T-cell (primary cell): ENCODE measurements around the gene SKI. TPM values are rescaled to one million over a fixed set of nuclear protein-coding genes. Genes with fewer than 3 reads are reported as not detected.

Source experiments
- ATAC-seq, 4 experiments: fragments of 200-7000 bp in 3 of 4; fragments of 150-1000 bp in 1 of 4; cut with Tn5 transposase; replicated peaks in 1 of 4; 1 replicate in 3 of 4; 2 replicates in 1 of 4; pipeline ENCODE4 v1.10.0; 2021; ENCODE audit warnings: moderate library complexity in 3 of 4, mild to moderate bottlenecking in 2 of 4, moderate number of reproducible peaks in 1 of 4
- CTCF ChIA-PET, 2 donors: fragments of 300-600 bp; sonication (Branson Sonifier 250); formaldehyde crosslinking; loops; one replicate each; lab custom pipeline; 2022; ENCODE audit warnings: antibody characterized with exemption in 2 of 2; lab: Charles Lee
- POLR2A ChIA-PET, 2 donors: fragments of 300-600 bp; sonication (Branson Sonifier 250); formaldehyde crosslinking; loops; one replicate each; lab custom pipeline; 2022; ENCODE audit warnings: antibody characterized with exemption in 2 of 2; lab: Charles Lee
- DNase-seq, 35 experiments: peaks; one replicate each; pipeline versions ENCODE4 v3.0.0 to v3.0.0-alpha.2; 2013 to 2023
- H3K27ac ChIP-seq: one replicate; pipeline ENCODE4 v1.5.1; 2013; ENCODE audit warnings: low read length
- H3K27me3 ChIP-seq, 2 experiments: replicated peaks in 1 of 2; 1 replicate in 1 of 2; 2 replicates in 1 of 2; pipeline versions ENCODE4 v1.6.1 to v1.7.0; 2013; ENCODE audit warnings: low read length in 1 of 2, mixed read lengths in 1 of 2; ENCODE audit not compliant: control insufficient read depth in 2 of 2, insufficient read depth in 2 of 2; ENCODE audit errors: extremely low read depth in 1 of 2
- H3K36me3 ChIP-seq, 2 donors: 1 replicate in 1 of 2; 2 replicates in 1 of 2; pipeline versions ENCODE4 v1.6.1 to v1.7.0; 2013; ENCODE audit warnings: low read length in 1 of 2; ENCODE audit not compliant: control insufficient read depth in 2 of 2, insufficient read depth in 1 of 2; ENCODE audit errors: extremely low read depth in 1 of 2
- H3K4me1 ChIP-seq, 2 experiments: 1 replicate in 1 of 2; 2 replicates in 1 of 2; pipeline versions ENCODE4 v1.6.1 to v1.7.0; 2013; ENCODE audit warnings: low read length in 2 of 2, mixed read lengths in 1 of 2; ENCODE audit not compliant: insufficient read depth in 2 of 2, control insufficient read depth in 1 of 2; ENCODE audit errors: extremely low read depth in 1 of 2
- H3K4me3 ChIP-seq, 2 donors: 1 replicate in 1 of 2; 2 replicates in 1 of 2; pipeline versions ENCODE4 v1.5.1 to v1.7.0; 2013; ENCODE audit warnings: mild to moderate bottlenecking in 2 of 2, low read length in 1 of 2, moderate library complexity in 1 of 2; ENCODE audit not compliant: control insufficient read depth in 1 of 2; ENCODE audit errors: extremely low read depth in 1 of 2
- H3K9me3 ChIP-seq: 2 replicates; pipeline ENCODE4 v1.7.0; 2013
- H3K27ac Mint-ChIP-seq, 2 donors: one replicate each; pipeline ENCODE4 v1.8.0; 2020 to 2021; ENCODE audit warnings: mild to moderate bottlenecking in 2 of 2, mixed read lengths in 2 of 2
- H3K27me3 Mint-ChIP-seq, 2 donors: one replicate each; pipeline ENCODE4 v1.8.0; 2021 to 2022; ENCODE audit warnings: mixed read lengths in 2 of 2
- H3K36me3 Mint-ChIP-seq: one replicate; pipeline ENCODE4 v1.8.0; 2021; ENCODE audit warnings: mixed read lengths
- H3K4me1 Mint-ChIP-seq, 3 donors: one replicate each; pipeline ENCODE4 v1.8.0; 2020 to 2022; ENCODE audit warnings: mixed read lengths in 3 of 3, mild to moderate bottlenecking in 1 of 3
- H3K4me3 Mint-ChIP-seq, 3 donors: one replicate each; pipeline ENCODE4 v1.8.0; 2020 to 2022; ENCODE audit warnings: mild to moderate bottlenecking in 3 of 3, mixed read lengths in 3 of 3, moderate library complexity in 3 of 3
- H3K9me3 Mint-ChIP-seq, 3 donors: one replicate each; pipeline ENCODE4 v1.8.0; 2020 to 2022; ENCODE audit warnings: mixed read lengths in 3 of 3
- WGBS: methylation state at CpG from one replicate; pipeline ENCODE4 v1.1.5; 2013; ENCODE audit warnings: missing lambda C conversion rate; ENCODE audit not compliant: insufficient coverage; 5-methylcytosine and 5-hydroxymethylcytosine counted together
- total RNA-seq, 35 experiments: library from RNA in 6 of 35; stranded (reverse) in 6 of 35; fragments of 120-200 nt in 1 of 35; gene quantifications; one replicate each; pipeline versions ENCODE4 v1.2.1 to v1.2.4 and lab custom pipeline; 2013 to 2026

Gene SKI
- total RNA-seq, 5 donors from 2014 or later (not counting 1 experiment from before 2014, with no cell fraction given), result 137 to 299 (median 157) TPM

GRCh38 chr1:2298685-2299084, 70.6 kb downstream of the SKI start:
- ChIA-PET POLR2A (interaction anchor here in 1 of 2 donors (0.5 kb wide), 1 partner anchor 109 kb away, joined by 5 read pairs; no protein-coding TSS in a partner anchor), CTCF (no interaction called here)
- H3K4me3 Mint-ChIP-seq, result peak overlapping the region in 1 of 3 donors; percentile 80
- Histone ChIP-seq H3K4me3 (no peak overlapping the region), H3K9me3 (no peaks in the 10 kb centered on the region), H3K27ac (peak overlapping the region; percentile 100), H3K4me1 (peaks cover 49 to 99% of the 10 kb centered on the region in 2 experiments), H3K27me3 (peaks cover 0 to 2% of the 10 kb centered on the region in 2 experiments), H3K36me3 (peaks cover 0 to 9% of the 10 kb centered on the region in 2 donors)
- H3K4me1 Mint-ChIP-seq, result peaks cover 68 to 92% (median 84%) of the 10 kb centered on the region in 3 donors
- WGBS, result 69% methylated on average over 10 of the region's 12 CpGs
- peak overlapping the region; percentile 79 to 85 for H3K27ac Mint-ChIP-seq
- DNase-seq (no peak), ATAC-seq (no peak)
- peaks cover 13% of the 10 kb centered on the region for H3K36me3 Mint-ChIP-seq
- no peaks in the 10 kb centered on the region for H3K9me3 Mint-ChIP-seq
- no peaks in the 10 kb centered on the region for H3K27me3 Mint-ChIP-seq

- Mint-ChIP-seq H3K4me1 (peaks cover 63 to 87% (median 79%) of the 10 kb centered on the region in 3 donors), H3K27me3 (no peaks in the 10 kb centered on the region), H3K4me3 (peak overlapping the region in 2 of 3 donors; percentile 6 to 80), H3K36me3 (peaks cover 14% of the 10 kb centered on the region), H3K9me3 (no peaks in the 10 kb centered on the region), H3K27ac (peak overlapping the region; percentile 79 to 85)
- H3K4me3 ChIP-seq, result no peak overlapping the region
- H3K36me3 ChIP-seq, result peaks cover 0 to 14% of the 10 kb centered on the region in 2 donors
- no peaks in the 10 kb centered on the region for H3K9me3 ChIP-seq
- ChIA-PET POLR2A (interaction anchor here in 1 of 2 donors (0.5 to 2.7 kb wide), 2 partner anchors 43 to 110 kb away, joined by 5 to 25 read pairs; no protein-coding TSS in a partner anchor), CTCF (no interaction called here)
- no peak for ATAC-seq
- 77% methylated on average over 19 of the region's 24 CpGs for WGBS
- no peak for DNase-seq
- peaks cover 48 to 98% of the 10 kb centered on the region in 2 experiments for H3K4me1 ChIP-seq
- peaks cover 0 to 2% of the 10 kb centered on the region in 2 experiments for H3K27me3 ChIP-seq
- peak overlapping the region; percentile 100 for H3K27ac ChIP-seq
Measured at GRCh38 chr1:2299131-2299627, 71.1 kb downstream of the SKI start.

DNA sequence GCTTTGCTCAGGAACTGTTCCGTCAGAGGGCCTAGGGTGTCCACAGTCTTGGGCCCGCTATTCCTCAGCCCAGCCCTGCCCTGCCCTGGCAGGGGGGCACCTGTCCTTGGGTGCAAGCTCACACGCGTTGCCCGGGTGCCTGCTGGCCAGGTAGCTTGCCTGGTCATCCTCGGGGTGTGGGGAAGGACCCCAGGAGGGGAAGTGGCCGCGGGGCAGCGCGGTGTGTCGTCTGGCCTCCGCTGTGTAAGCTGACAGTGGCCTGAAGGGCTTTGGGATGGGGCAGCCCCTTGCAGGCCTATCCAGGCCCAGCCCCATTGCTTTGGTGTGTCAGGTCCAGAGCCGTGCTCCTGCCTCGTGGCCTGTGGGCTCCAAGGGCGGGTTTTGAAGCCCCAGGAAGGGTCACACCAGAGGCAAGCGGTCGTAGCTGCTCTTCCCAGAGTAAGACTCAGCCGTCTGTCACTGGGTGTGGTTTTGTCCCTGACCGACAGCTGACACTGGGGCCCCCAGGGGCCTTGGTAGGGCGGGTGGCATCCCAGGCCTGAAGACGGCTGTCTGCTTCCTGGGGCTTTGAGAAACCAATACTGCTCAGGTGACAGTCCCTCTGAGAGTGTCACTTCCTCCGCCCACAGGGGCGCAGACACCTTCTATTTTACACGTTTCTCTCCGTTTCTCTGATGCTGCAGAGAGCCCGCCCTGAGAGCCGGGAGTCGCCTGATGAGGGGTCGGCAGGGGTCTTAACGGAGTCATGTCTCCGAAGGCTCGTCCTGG, 72.1 kb downstream of the SKI start:
- CTCF ChIA-PET, result interaction anchor here in 1 of 2 donors (1.2 to 2.6 kb wide), 3 partner anchors 15 to 66 kb away, joined by 5 to 9 read pairs (median 6); no protein-coding TSS in a partner anchor
- peaks cover 21% of the 10 kb centered on the region for H3K36me3 Mint-ChIP-seq
- Histone ChIP-seq H3K36me3 (peaks cover 5 to 24% of the 10 kb centered on the region in 2 donors), H3K9me3 (no peaks in the 10 kb centered on the region), H3K27me3 (no peaks in the 10 kb centered on the region), H3K27ac (peak overlapping the region; percentile 100), H3K4me3 (peak overlapping the region; percentile 35 to 66), H3K4me1 (peaks cover 40 to 95% of the 10 kb centered on the region in 2 experiments)
- peak overlapping the region; percentile 73 to 81 (median 80) for H3K4me3 Mint-ChIP-seq
- H3K9me3 Mint-ChIP-seq, result no peaks in the 10 kb centered on the region
- no peaks in the 10 kb centered on the region for H3K27me3 Mint-ChIP-seq
- POLR2A ChIA-PET, result interaction anchor here (0.7 to 2.7 kb wide), 5 partner anchors 44 to 73 kb away, joined by 3 to 25 read pairs (median 7); no protein-coding TSS in a partner anchor
- ATAC-seq (peak; percentile 62 to 77 (median 76)), DNase-seq (peak; percentile 41 to 89 (median 81))
- 33% methylated on average over 32 of the region's 32 CpGs for WGBS
- peaks cover 57 to 77% (median 69%) of the 10 kb centered on the region in 3 donors for H3K4me1 Mint-ChIP-seq
- peak overlapping the region; percentile 90 to 95 for H3K27ac Mint-ChIP-seq

DNA sequence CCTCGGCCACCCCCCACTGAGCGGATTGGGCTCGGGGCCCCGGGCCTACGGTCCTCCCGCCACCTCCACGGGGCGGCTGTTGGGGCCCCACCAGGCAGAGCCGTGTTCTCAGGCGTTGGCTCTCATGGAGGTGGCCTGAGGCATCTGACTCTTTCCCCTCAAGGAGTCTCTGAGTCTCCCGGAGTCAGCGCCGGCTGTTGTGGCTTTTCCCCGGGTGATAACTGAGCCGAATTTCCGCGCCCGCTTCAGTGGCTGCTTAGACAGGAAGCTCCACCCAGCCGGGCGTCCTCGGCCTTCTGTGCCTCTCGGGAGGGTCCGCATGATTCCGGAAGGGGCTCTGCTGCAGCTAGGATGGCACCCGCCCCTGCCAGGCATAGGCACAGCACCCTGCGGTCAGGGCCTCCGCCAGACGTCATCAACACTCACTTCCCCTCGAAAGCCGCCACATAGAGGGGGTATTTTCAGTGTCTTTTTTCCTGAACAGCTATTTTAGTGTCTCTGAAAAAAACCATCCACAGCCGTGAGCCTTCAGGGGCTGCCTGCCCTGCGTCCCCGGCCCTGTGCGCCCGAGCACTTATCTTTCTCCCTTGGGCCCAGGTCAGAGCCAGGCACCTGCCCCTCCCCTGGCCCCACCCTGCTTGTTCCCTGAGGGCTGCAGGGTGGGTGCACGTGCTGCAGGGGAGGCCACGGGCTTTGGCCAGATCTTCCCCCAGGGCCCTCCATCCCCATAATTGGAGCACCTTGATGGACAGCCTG, 72.9 kb downstream of the SKI start:
- Mint-ChIP-seq H3K9me3 (no peaks in the 10 kb centered on the region), H3K4me1 (peaks cover 49 to 68% (median 60%) of the 10 kb centered on the region in 3 donors), H3K36me3 (peaks cover 27% of the 10 kb centered on the region), H3K27me3 (no peaks in the 10 kb centered on the region), H3K4me3 (peak overlapping the region; percentile 73 to 81 (median 80)), H3K27ac (peak overlapping the region; percentile 90 to 95)
- Histone ChIP-seq H3K4me1 (peaks cover 34 to 92% of the 10 kb centered on the region in 2 experiments), H3K36me3 (peaks cover 5 to 32% of the 10 kb centered on the region in 2 donors), H3K9me3 (no peaks in the 10 kb centered on the region), H3K27me3 (no peaks in the 10 kb centered on the region), H3K27ac (peak overlapping the region; percentile 100), H3K4me3 (peak overlapping the region; percentile 35 to 66)
- DNase-seq (peak; percentile 80 to 99 (median 97)), ATAC-seq (peak; percentile 84 to 88 (median 86))
- POLR2A ChIA-PET, result interaction anchor here (0.6 to 2.7 kb wide), 11 partner anchors 10 to 91 kb away, joined by 3 to 25 read pairs (median 6); partner anchors contain the start of gene RER1 (in 1 of the 2)
- WGBS, result 0% methylated on average over 20 of the region's 37 CpGs
- CTCF ChIA-PET, result interaction anchor here in 1 of 2 donors (0.6 to 2.6 kb wide), 6 partner anchors 10 to 67 kb away, joined by 3 to 9 read pairs (median 4); no protein-coding TSS in a partner anchor

DNA sequence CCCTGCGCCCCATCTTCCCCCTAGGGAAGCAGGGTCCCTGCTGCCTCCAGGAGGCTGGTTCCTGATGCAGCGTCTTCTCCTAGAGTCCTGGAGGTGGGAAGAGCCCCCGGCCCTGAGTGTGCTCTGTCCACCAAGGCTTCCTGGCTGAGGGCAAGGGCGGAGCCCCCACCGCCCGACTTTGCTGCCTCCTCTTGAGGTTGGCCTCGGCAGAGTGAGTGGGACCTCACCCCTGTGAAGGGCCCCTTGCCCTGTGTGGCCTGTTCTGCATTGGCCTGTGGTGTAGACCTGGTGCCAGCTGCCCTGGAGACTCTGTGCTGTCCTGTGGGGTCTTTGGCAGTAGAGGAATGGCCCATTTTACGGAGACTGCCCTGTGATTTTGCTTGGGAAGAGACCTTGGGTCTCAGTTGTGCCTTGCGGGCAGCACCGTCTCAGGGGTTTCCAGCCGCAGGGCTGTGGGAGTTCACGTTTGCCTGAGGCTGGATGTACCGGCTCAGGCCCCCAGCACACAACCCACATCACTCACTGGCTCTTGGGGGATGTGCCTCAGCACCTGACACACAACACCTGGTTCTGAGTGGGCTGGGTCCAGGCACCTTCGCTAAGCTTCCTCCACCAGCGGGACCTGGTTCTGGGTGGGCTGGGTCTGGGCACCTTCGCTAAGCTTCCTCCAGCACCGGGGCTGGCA, 73.6 kb downstream of the SKI start:
- DNase-seq (peak in 4 of 35 experiments; percentile 15 to 44 (median 30)), ATAC-seq (no peak)
- H3K9me3 Mint-ChIP-seq, result no peaks in the 10 kb centered on the region
- H3K4me1 Mint-ChIP-seq, result peaks cover 42 to 61% (median 53%) of the 10 kb centered on the region in 3 donors
- H3K36me3 Mint-ChIP-seq, result peaks cover 24% of the 10 kb centered on the region
- peak overlapping the region; percentile 73 to 81 (median 80) for H3K4me3 Mint-ChIP-seq
- peaks cover 5 to 37% of the 10 kb centered on the region in 2 donors for H3K36me3 ChIP-seq
- peaks cover 29 to 85% of the 10 kb centered on the region in 2 experiments for H3K4me1 ChIP-seq
- no peaks in the 10 kb centered on the region for H3K27me3 Mint-ChIP-seq
- H3K9me3 ChIP-seq, result no peaks in the 10 kb centered on the region
- H3K4me3 ChIP-seq, result peak overlapping the region; percentile 35 to 66
- CTCF ChIA-PET, result interaction anchor here in 1 of 2 donors (0.6 to 2.6 kb wide), 7 partner anchors 10 to 68 kb away, joined by 3 to 9 read pairs (median 4); no protein-coding TSS in a partner anchor
- H3K27me3 ChIP-seq, result no peaks in the 10 kb centered on the region
- peak overlapping the region; percentile 90 to 95 for H3K27ac Mint-ChIP-seq
- H3K27ac ChIP-seq, result peak overlapping the region; percentile 100
- WGBS, result 42% methylated on average over 11 of the region's 17 CpGs
- POLR2A ChIA-PET, result interaction anchor here (0.6 to 2.7 kb wide), 11 partner anchors 10 to 74 kb away, joined by 3 to 25 read pairs (median 6); no protein-coding TSS in a partner anchor
